Neural crest cell (in vitro differentiated cells): ENCODE measurements around the gene ZC3H8. TPM values are rescaled to one million over a fixed set of nuclear protein-coding genes. Genes with fewer than 3 reads are reported as not detected.

Source experiments
- DNase-seq: peaks from one replicate; pipeline ENCODE4 v3.0.0; 2021; ENCODE audit warnings: low read depth, mixed read lengths, low spot score
- H3K27ac Mint-ChIP-seq: one replicate; pipeline ENCODE4 v1.8.0; 2021; ENCODE audit warnings: mild to moderate bottlenecking, mixed read lengths; ENCODE audit not compliant: unreplicated experiment
- H3K27me3 Mint-ChIP-seq: 2 replicates; pipeline ENCODE4 v1.8.0; 2021; ENCODE audit warnings: low read depth, mild to moderate bottlenecking, mixed read lengths
- H3K36me3 Mint-ChIP-seq: 2 replicates; pipeline ENCODE4 v1.8.0; 2021; ENCODE audit warnings: low read depth, mild to moderate bottlenecking, mixed read lengths
- H3K4me1 Mint-ChIP-seq: 2 replicates; pipeline ENCODE4 v1.8.0; 2021; ENCODE audit warnings: mixed read lengths
- H3K4me3 Mint-ChIP-seq: one replicate; pipeline ENCODE4 v1.8.0; 2021; ENCODE audit warnings: mild to moderate bottlenecking, mixed read lengths
- H3K9me3 Mint-ChIP-seq: 2 replicates; pipeline ENCODE4 v1.8.0; 2021; ENCODE audit warnings: mixed read lengths
- CTCF ChIP-seq: fragments of 200-600 bp; sonication (generic); conservative IDR thresholded peaks from 2 replicates; pipeline ENCODE4 v1.5.0; 2021; ENCODE audit warnings: antibody characterized with exemption, mild to moderate bottlenecking
- total RNA-seq: library from RNA; stranded (reverse); gene quantifications from 2 replicates; pipeline ENCODE4 v1.2.1, GENCODE V29; 2021

Gene ZC3H8
- total RNA-seq, 1 donor from 2014 or later = 19.4 TPM

- H3K27me3 Mint-ChIP-seq = no peaks in the 10 kb centered on the region
- H3K27ac Mint-ChIP-seq = no peak overlapping the region
- DNase-seq = no peak
- peaks cover 18% of the 10 kb centered on the region for H3K4me1 Mint-ChIP-seq
- no peak for TF ChIP-seq CTCF
- peak overlapping the region; percentile 2 for H3K4me3 Mint-ChIP-seq
- H3K9me3 Mint-ChIP-seq = peaks cover 1% of the 10 kb centered on the region
- peaks cover 2% of the 10 kb centered on the region for H3K36me3 Mint-ChIP-seq
Measured at GRCh38 chr2:112257575-112257974, 2.7 kb upstream of the ZC3H8 start.

- no peak for TF ChIP-seq CTCF
- H3K4me1 Mint-ChIP-seq = peaks cover 18% of the 10 kb centered on the region
- H3K27me3 Mint-ChIP-seq = no peaks in the 10 kb centered on the region
- H3K4me3 Mint-ChIP-seq = peak overlapping the region; percentile 33
- no peak overlapping the region for H3K27ac Mint-ChIP-seq
- H3K36me3 Mint-ChIP-seq = peaks cover 2% of the 10 kb centered on the region
- no peaks in the 10 kb centered on the region for H3K9me3 Mint-ChIP-seq
- DNase-seq = no peak
Measured at GRCh38 chr2:112256654-112257053, 1.8 kb upstream of the ZC3H8 start.

GRCh38 chr2:112255875-112256274 is 1.0 kb upstream of the ZC3H8 start:
- peak overlapping the region; percentile 90 for H3K4me3 Mint-ChIP-seq
- no peak overlapping the region for H3K27ac Mint-ChIP-seq
- DNase-seq = no peak
- peaks cover 18% of the 10 kb centered on the region for H3K4me1 Mint-ChIP-seq
- TF ChIP-seq CTCF = no peak
- H3K27me3 Mint-ChIP-seq = no peaks in the 10 kb centered on the region
- H3K9me3 Mint-ChIP-seq = no peaks in the 10 kb centered on the region
- peaks cover 2% of the 10 kb centered on the region for H3K36me3 Mint-ChIP-seq

- peaks cover 4% of the 10 kb centered on the region for H3K36me3 Mint-ChIP-seq
- no peak for TF ChIP-seq CTCF
- peak overlapping the region; percentile 90 for H3K4me3 Mint-ChIP-seq
- DNase-seq = no peak
- H3K4me1 Mint-ChIP-seq = peaks cover 13% of the 10 kb centered on the region
- no peak overlapping the region for H3K27ac Mint-ChIP-seq
- H3K9me3 Mint-ChIP-seq = no peaks in the 10 kb centered on the region
- H3K27me3 Mint-ChIP-seq = no peaks in the 10 kb centered on the region
Measured at GRCh38 chr2:112253261-112253815, 1.5 kb downstream of the ZC3H8 start.

GRCh38 chr2:112251271-112251670 is 3.6 kb downstream of the ZC3H8 start:
- Mint-ChIP-seq H3K36me3 (peaks cover 12% of the 10 kb centered on the region), H3K9me3 (peaks cover 1% of the 10 kb centered on the region), H3K27me3 (no peaks in the 10 kb centered on the region), H3K4me1 (peaks cover 13% of the 10 kb centered on the region), H3K27ac (no peak overlapping the region), H3K4me3 (no peak overlapping the region)
- no peak for DNase-seq
- TF ChIP-seq CTCF = no peak
